Neuronal stem cell (in vitro differentiated cells): Measurements from ENCODE around the gene TMED8.
"Not testable (repeated sequence)": the region's sequence is repeated elsewhere in the genome, so short reads cannot be mapped to it uniquely, and the experiment has no call there.

Source experiments
- DNase-seq: peaks from one replicate; pipeline ENCODE4 v3.0.0-alpha.2; 2013; ENCODE audit warnings: low spot score
- H2AFZ ChIP-seq: one replicate; pipeline ENCODE4 v1.6.1; 2013; ENCODE audit warnings: mild to moderate bottlenecking, low read length, inconsistent platforms
- H2AK5ac ChIP-seq: 2 replicates; pipeline ENCODE4 v1.6.1; 2013; ENCODE audit warnings: low read depth, mild to moderate bottlenecking, inconsistent platforms, low read length, moderate library complexity, mixed read lengths
- H2BK120ac ChIP-seq: 2 replicates; pipeline ENCODE4 v1.6.1; 2013; ENCODE audit warnings: low read depth, mild to moderate bottlenecking, inconsistent platforms, low read length, moderate library complexity, mixed read lengths
- H2BK12ac ChIP-seq: one replicate; pipeline ENCODE4 v1.6.1; 2013; ENCODE audit warnings: low read length, inconsistent platforms
- H2BK15ac ChIP-seq: 2 replicates; pipeline ENCODE4 v1.6.1; 2013; ENCODE audit warnings: mild to moderate bottlenecking, low read length, inconsistent platforms, mixed read lengths
- H2BK5ac ChIP-seq: one replicate; pipeline ENCODE4 v1.6.1; 2013; ENCODE audit warnings: inconsistent platforms, mild to moderate bottlenecking, low read length, moderate library complexity
- H3K14ac ChIP-seq: one replicate; pipeline ENCODE4 v1.6.1; 2013; ENCODE audit warnings: low read length, inconsistent platforms
- H3K18ac ChIP-seq: 2 replicates; pipeline ENCODE4 v1.6.1; 2013; ENCODE audit warnings: low read length, inconsistent platforms
- H3K23ac ChIP-seq: 2 replicates; pipeline ENCODE4 v1.6.1; 2013; ENCODE audit warnings: low read depth, mild to moderate bottlenecking, mixed read lengths, low read length, inconsistent platforms; ENCODE audit not compliant: poor library complexity
- H3K27ac ChIP-seq: replicated peaks from 3 replicates; pipeline ENCODE4 v1.5.1; 2013; ENCODE audit warnings: low read length, inconsistent platforms
- H3K27me3 ChIP-seq, 3 experiments: 2 replicates each; pipeline ENCODE4 v1.6.1; 2013; ENCODE audit warnings: low read length in 3 of 3, mild to moderate bottlenecking in 2 of 3, inconsistent platforms in 1 of 3, low read depth in 1 of 3, mixed read lengths in 1 of 3, moderate library complexity in 1 of 3; ENCODE audit not compliant: control insufficient read depth in 3 of 3, insufficient read depth in 3 of 3
- H3K36me3 ChIP-seq, 2 donors: replicated peaks in 1 of 2; 2 replicates each; pipeline ENCODE4 v1.6.1; 2013; ENCODE audit warnings: low read length in 2 of 2; ENCODE audit not compliant: control insufficient read depth in 2 of 2, insufficient read depth in 2 of 2
- H3K4ac ChIP-seq: 2 replicates; pipeline ENCODE4 v1.6.1; 2013; ENCODE audit warnings: inconsistent platforms, mild to moderate bottlenecking, low read length, moderate library complexity
- H3K4me1 ChIP-seq, 2 donors: 1 replicate in 1 of 2; 2 replicates in 1 of 2; pipeline ENCODE4 v1.6.1; 2013; ENCODE audit warnings: low read length in 2 of 2, low read depth in 1 of 2; ENCODE audit not compliant: control insufficient read depth in 2 of 2, insufficient read depth in 1 of 2
- H3K4me2 ChIP-seq: one replicate; pipeline ENCODE4 v1.6.1; 2013; ENCODE audit warnings: mild to moderate bottlenecking, low read length, inconsistent platforms; ENCODE audit not compliant: insufficient read depth, poor library complexity, severe bottlenecking
- H3K4me3 ChIP-seq, 2 donors: 2 replicates each; pipeline ENCODE4 v1.5.1; 2013; ENCODE audit warnings: low read length in 2 of 2, mild to moderate bottlenecking in 2 of 2, inconsistent platforms in 1 of 2, moderate library complexity in 1 of 2
- H3K79me1 ChIP-seq: one replicate; pipeline ENCODE4 v1.6.1; 2013; ENCODE audit warnings: low read depth, mild to moderate bottlenecking, inconsistent platforms, low read length, moderate library complexity
- H3K9ac ChIP-seq: one replicate; pipeline ENCODE4 v1.6.1; 2013; ENCODE audit warnings: mild to moderate bottlenecking, low read depth, low read length, inconsistent platforms; ENCODE audit not compliant: poor library complexity
- H3K9me3 ChIP-seq, 2 donors: replicated peaks in 1 of 2; 2 replicates each; pipeline versions ENCODE3 to v1.6.1; 2013; ENCODE audit warnings: low read length in 2 of 2, mild to moderate bottlenecking in 2 of 2, inconsistent platforms in 1 of 2, low read depth in 1 of 2, mixed read lengths in 1 of 2, moderate library complexity in 1 of 2; ENCODE audit not compliant: control insufficient read depth in 2 of 2, insufficient read depth in 1 of 2
- H4K8ac ChIP-seq: one replicate; pipeline ENCODE4 v1.6.1; 2013; ENCODE audit warnings: low read depth, mild to moderate bottlenecking, inconsistent platforms, low read length, moderate library complexity
- H4K91ac ChIP-seq: one replicate; pipeline ENCODE4 v1.6.1; 2013; ENCODE audit warnings: low read length, low read depth, mild to moderate bottlenecking, inconsistent platforms; ENCODE audit not compliant: poor library complexity
- WGBS, 2 donors: extraction: QIAGEN DNeasy Blood & Tissue Kit; methylation state at CpG; one replicate each; pipeline ENCODE4 v1.1.7; 2013; ENCODE audit warnings: missing lambda C conversion rate in 2 of 2, mixed read lengths in 1 of 2; ENCODE audit not compliant: insufficient read length in 2 of 2, insufficient replicate concordance in 1 of 2; ENCODE audit errors: extremely low coverage in 2 of 2; 5-methylcytosine and 5-hydroxymethylcytosine counted together

Gene TMED8

GRCh38 chr14:77322250-77322902 lies 54.5 kb downstream of the TMED8 start:
- Histone ChIP-seq H3K4ac (no peak overlapping the region), H2BK120ac (no peak overlapping the region), H4K91ac (no peak overlapping the region), H3K9me3 (no peaks in the 10 kb centered on the region), H3K4me3 (peak overlapping the region in 1 of 2 donors; percentile 98), H2AK5ac (no peak overlapping the region), H3K27ac (no peak overlapping the region), H3K4me2 (peak overlapping the region; percentile 18), H3K36me3 (no peaks in the 10 kb centered on the region), H2AFZ (peak overlapping the region; percentile 99), H3K4me1 (peaks cover 15% of the 10 kb centered on the region in 2 donors), H3K14ac (no peak overlapping the region), H3K79me1 (no peaks in the 10 kb centered on the region), H3K27me3 (no peaks in the 10 kb centered on the region), H3K18ac (no peak overlapping the region), H4K8ac (no peak overlapping the region), H2BK15ac (no peak overlapping the region), H2BK12ac (no peak overlapping the region), H3K23ac (no peak overlapping the region), H3K9ac (no peak overlapping the region), H2BK5ac (no peak overlapping the region)
- whole genome bisulfite sequencing, 2 donors, result no CpG with 5 or more reads among the region's 5 CpGs
- no peak for DNase-seq

- Histone ChIP-seq H2AK5ac (no peak within 1 kb of the TSS), H2AFZ (peak within 1 kb of the TSS; percentile 99), H3K18ac (peak within 1 kb of the TSS; percentile 98), H3K9ac (peak within 1 kb of the TSS; percentile 95), H3K4me2 (peak within 1 kb of the TSS; percentile 72), H3K36me3 (no peaks in the 10 kb centered on the region), H3K9me3 (peaks cover 0 to 2% of the 10 kb centered on the region in 2 donors), H2BK5ac (peak within 1 kb of the TSS; percentile 62), H2BK15ac (no peak within 1 kb of the TSS), H2BK120ac (no peak within 1 kb of the TSS), H4K91ac (peak within 1 kb of the TSS; percentile 57), H3K4me1 (peaks cover 16 to 17% of the 10 kb centered on the region in 2 donors), H3K4me3 (peak within 1 kb of the TSS; percentile 98), H3K27ac (peak within 1 kb of the TSS; percentile 91), H3K14ac (peak within 1 kb of the TSS; percentile 97), H3K79me1 (peaks cover 2% of the 10 kb centered on the region), H2BK12ac (no peak within 1 kb of the TSS), H4K8ac (no peak within 1 kb of the TSS), H3K23ac (peak within 1 kb of the TSS; percentile 62), H3K4ac (no peak within 1 kb of the TSS), H3K27me3 (no peaks in the 10 kb centered on the region)
- no CpG with 5 or more reads among the region's 69 CpGs for WGBS, 2 donors
- DNase-seq, result peak; percentile 92
Observed at GRCh38 chr14:77320238-77320935, 56.5 kb downstream of the TMED8 start, which contains the start of gene POMT2. Gene POMT2, minus strand, starts transcription at chr14:77320883. Its CDS starts 202 bp downstream, at chr14:77320681.

GRCh38 chr14:77319422-77319821 lies 57.5 kb downstream of the TMED8 start:
- Histone ChIP-seq H2BK12ac (no peak overlapping the region), H2BK5ac (no peak overlapping the region), H2BK15ac (no peak overlapping the region), H3K23ac (no peak overlapping the region), H3K18ac (no peak overlapping the region), H2AFZ (peak overlapping the region; percentile 99), H3K27ac (no peak overlapping the region), H3K36me3 (no peaks in the 10 kb centered on the region), H2BK120ac (no peak overlapping the region), H2AK5ac (no peak overlapping the region), H3K79me1 (peaks cover 2% of the 10 kb centered on the region), H4K8ac (no peak overlapping the region), H3K27me3 (no peaks in the 10 kb centered on the region), H3K14ac (no peak overlapping the region), H3K4me3 (peak overlapping the region in 1 of 2 donors; percentile 98), H4K91ac (no peak overlapping the region), H3K9me3 (peaks cover 0 to 2% of the 10 kb centered on the region in 2 donors), H3K4me2 (no peak overlapping the region), H3K4ac (no peak overlapping the region), H3K9ac (no peak overlapping the region), H3K4me1 (peaks cover 21 to 23% of the 10 kb centered on the region in 2 donors)
- WGBS, 2 donors, result no CpG with 5 or more reads among the region's 5 CpGs
- no peak for DNase-seq

- not testable (repeated sequence) for H3K9ac ChIP-seq, H3K27me3 ChIP-seq, H3K18ac ChIP-seq, H3K4ac ChIP-seq, H2BK15ac ChIP-seq, H3K4me3 ChIP-seq, H2BK12ac ChIP-seq, H3K27ac ChIP-seq, H2AFZ ChIP-seq, H3K9me3 ChIP-seq, H4K8ac ChIP-seq, H2BK120ac ChIP-seq, H3K23ac ChIP-seq, H2BK5ac ChIP-seq, H3K36me3 ChIP-seq, H3K79me1 ChIP-seq, DNase-seq, H3K14ac ChIP-seq, H2AK5ac ChIP-seq, H4K91ac ChIP-seq, H3K4me2 ChIP-seq
- peaks cover 21 to 26% of the 10 kb centered on the region in 2 donors for H3K4me1 ChIP-seq
- WGBS, 2 donors, result no CpG with 5 or more reads among the region's 11 CpGs
Observed at GRCh38 chr14:77318756-77319155, 58.1 kb downstream of the TMED8 start.
